B cell (primary cell): Measurements from ENCODE around the gene GPR162.

Source experiments
- CTCF ChIP-seq: fragments of 200-600 bp; IDR thresholded peaks from one replicate; pipeline ENCODE4 v1.8.0; 2022; ENCODE audit warnings: antibody characterized with exemption, mild to moderate bottlenecking
- EZH2 ChIP-seq: IDR thresholded peaks from 2 replicates; pipeline ENCODE4 v1.6.1; 2012; ENCODE audit warnings: borderline replicate concordance, low read depth, mild to moderate bottlenecking, moderate library complexity, low read length; ENCODE audit not compliant: insufficient read depth, poor library complexity, severe bottlenecking

GRCh38 chr12:6827982-6828780 lies 6.6 kb downstream of the GPR162 start, which contains the start of gene P3H3:
- TF ChIP-seq EZH2 (no peak), CTCF (no peak)
